Measurements from ENCODE around the gene IL15RA. TPM values are rescaled to one million over a fixed set of nuclear protein-coding genes. Genes with fewer than 3 reads are reported as not detected.
"Not testable (repeated sequence)": the region's sequence is repeated elsewhere in the genome, so short reads cannot be mapped to it uniquely, and the experiment has no call there.

IL15RA gene
- polyA plus RNA-seq, 1 donor = 9.5 TPM

DNA sequence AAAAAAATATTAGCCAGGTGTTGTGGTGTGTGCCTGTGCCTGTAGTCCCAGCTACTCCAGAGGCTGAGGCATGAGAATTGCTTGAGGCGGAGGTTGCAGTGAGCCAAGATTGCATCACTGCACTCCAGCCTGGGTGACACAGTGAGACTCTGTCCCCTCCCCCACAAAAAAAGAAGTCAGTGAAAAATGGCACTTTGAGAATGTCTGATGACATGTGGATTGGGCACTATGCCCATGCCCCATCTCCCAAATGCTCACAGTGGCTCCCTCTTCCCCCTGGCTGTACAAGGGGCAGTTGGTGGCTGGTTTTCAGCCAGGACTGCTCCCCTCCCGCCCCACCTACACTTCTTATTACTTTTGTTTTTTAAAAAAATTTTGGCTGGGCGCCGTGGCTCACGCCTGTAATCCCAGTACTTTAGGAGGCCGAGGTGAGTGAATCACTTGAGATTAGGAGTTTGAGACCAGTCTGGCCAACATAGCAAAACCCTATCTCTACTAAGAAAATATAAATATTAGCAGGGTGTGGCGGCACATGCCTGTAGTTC lies 26.1 kb downstream of the IL15RA start:
- Histone ChIP-seq H3K36me3 (ENCODE audit: control insufficient read depth, insufficient read depth, low read length) (peaks cover 2% of the 10 kb centered on the region), H3K27me3 (ENCODE audit: control insufficient read depth, insufficient read depth, low read length) (peaks cover 2% of the 10 kb centered on the region), H3K4me1 (ENCODE audit: control insufficient read depth, insufficient read depth, low read length) (no peaks in the 10 kb centered on the region), H3K9me3 (ENCODE audit: control insufficient read depth, low read depth, low read length) (peaks cover 2% of the 10 kb centered on the region), H3K27ac (ENCODE audit: low read length) (no peak overlapping the region), H3K4me3 (ENCODE audit: low read length) (no peak overlapping the region)
- DNase-seq = no peak
- no CpG with 5 or more reads among the region's 7 CpGs for WGBS (ENCODE audit: insufficient coverage, low lambda C conversion rate)

DNA sequence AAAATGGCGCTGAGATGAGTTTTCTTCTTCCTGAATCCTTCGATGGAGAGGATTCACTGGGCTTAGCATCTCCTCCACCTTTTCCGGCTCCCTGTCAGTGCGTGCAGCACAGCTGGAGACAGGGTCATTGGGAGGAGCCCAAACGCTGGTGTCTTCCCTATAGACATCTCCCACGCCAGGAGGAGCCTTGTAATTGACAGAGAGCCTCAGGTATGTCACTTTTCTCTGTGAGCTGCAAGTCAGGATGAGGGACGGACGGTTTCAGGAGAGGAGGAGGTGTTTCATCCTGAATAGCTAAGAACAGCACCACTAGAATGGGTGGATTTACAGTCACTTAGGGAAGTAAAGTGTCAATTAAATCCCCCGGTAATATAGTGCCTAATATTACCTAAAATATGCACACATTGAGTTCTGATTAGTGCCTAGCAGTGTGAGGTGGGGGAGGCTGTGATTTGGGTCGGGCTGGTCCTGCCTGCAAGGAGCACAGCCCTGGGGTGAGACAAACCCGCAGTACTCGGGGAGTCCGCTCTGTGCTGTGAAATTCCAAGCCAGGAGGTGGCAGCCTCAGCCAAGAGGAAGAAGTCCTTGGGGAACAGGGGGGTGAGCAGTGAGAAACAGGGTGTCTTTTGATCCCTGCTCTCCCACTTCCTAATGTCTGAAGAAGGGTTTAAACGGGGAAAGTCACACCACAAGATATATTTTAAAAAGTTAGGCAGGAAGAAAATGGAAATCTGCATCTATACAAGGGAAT lies 28.2 kb downstream of the IL15RA start:
- peaks cover 2% of the 10 kb centered on the region for H3K9me3 ChIP-seq (ENCODE audit: control insufficient read depth, low read depth, low read length)
- no peaks in the 10 kb centered on the region for H3K4me1 ChIP-seq (ENCODE audit: control insufficient read depth, insufficient read depth, low read length)
- peak in 1 of 2 donors; percentile 62 for DNase-seq
- H3K36me3 ChIP-seq (ENCODE audit: control insufficient read depth, insufficient read depth, low read length) = no peaks in the 10 kb centered on the region
- H3K4me3 ChIP-seq (ENCODE audit: low read length) = no peak overlapping the region
- WGBS (ENCODE audit: insufficient coverage, low lambda C conversion rate) = no CpG with 5 or more reads among the region's 14 CpGs
- peaks cover 2% of the 10 kb centered on the region for H3K27me3 ChIP-seq (ENCODE audit: control insufficient read depth, insufficient read depth, low read length)
- H3K27ac ChIP-seq (ENCODE audit: low read length) = no peak overlapping the region

DNA sequence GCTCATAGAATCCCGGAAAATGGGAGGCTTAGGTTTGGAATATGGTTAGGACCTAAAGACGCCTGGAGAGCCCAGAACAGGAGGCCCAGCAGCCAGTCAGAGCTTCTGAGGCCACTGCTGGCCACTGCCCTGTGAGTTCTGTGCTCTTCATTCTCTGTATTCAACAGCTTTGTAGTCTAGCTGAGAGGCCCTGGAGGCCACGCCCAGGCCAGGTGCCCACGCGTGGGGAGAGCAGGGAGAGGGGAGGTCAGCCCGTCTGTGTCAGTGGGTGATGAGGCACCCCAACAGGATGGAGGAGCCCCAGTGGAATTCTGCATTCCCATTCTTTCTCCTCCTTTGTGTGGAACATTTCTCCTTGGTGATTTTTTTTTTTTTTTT lies 29.1 kb downstream of the IL15RA start:
- H3K4me1 ChIP-seq (ENCODE audit: control insufficient read depth, insufficient read depth, low read length) = peaks cover 5% of the 10 kb centered on the region
- no peaks in the 10 kb centered on the region for H3K36me3 ChIP-seq (ENCODE audit: control insufficient read depth, insufficient read depth, low read length)
- DNase-seq = no peak
- H3K27ac ChIP-seq (ENCODE audit: low read length) = no peak overlapping the region
- peaks cover 2% of the 10 kb centered on the region for H3K27me3 ChIP-seq (ENCODE audit: control insufficient read depth, insufficient read depth, low read length)
- peaks cover 2% of the 10 kb centered on the region for H3K9me3 ChIP-seq (ENCODE audit: control insufficient read depth, low read depth, low read length)
- H3K4me3 ChIP-seq (ENCODE audit: low read length) = no peak overlapping the region
- no CpG with 5 or more reads among the region's 6 CpGs for WGBS (ENCODE audit: insufficient coverage, low lambda C conversion rate)

DNA sequence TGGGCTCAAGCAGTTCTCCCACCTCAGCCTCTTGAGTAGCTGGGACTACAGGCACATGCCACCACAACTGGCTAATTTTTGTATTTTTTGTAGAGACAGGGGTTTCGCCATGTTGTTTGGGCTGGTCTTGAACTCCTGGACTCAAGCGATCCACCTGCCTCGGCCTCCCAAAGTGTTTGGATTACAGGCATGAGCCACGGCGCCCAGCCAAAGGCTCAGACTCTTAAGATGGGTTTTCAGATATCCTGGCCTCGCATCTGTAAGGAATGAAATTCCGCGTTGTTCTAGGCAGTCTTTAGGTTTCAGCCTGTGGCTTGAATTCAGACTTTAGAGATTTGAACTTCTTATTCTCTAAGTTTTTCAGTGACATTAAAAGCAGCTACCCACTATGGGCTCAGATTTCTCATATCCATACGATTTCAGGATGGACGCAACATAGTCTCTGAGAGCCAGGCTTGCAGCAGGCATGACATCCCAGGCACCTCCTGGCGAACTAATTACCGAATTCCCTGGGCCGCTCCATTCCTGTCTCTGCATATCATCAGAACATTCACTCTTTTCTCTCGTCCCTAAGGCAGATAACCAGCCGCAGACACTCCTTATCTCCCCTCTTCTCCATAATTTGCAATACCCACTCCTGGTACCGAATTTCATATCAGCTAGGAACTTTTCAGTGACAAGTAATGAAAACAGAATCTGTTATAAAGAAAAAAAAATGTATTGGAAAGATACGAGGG lies 29.7 kb downstream of the IL15RA start:
- Histone ChIP-seq H3K9me3 (ENCODE audit: control insufficient read depth, low read depth, low read length) (peaks cover 2% of the 10 kb centered on the region), H3K36me3 (ENCODE audit: control insufficient read depth, insufficient read depth, low read length) (no peaks in the 10 kb centered on the region), H3K27me3 (ENCODE audit: control insufficient read depth, insufficient read depth, low read length) (peaks cover 2% of the 10 kb centered on the region), H3K4me1 (ENCODE audit: control insufficient read depth, insufficient read depth, low read length) (peaks cover 5% of the 10 kb centered on the region), H3K4me3 (ENCODE audit: low read length) (no peak overlapping the region), H3K27ac (ENCODE audit: low read length) (no peak overlapping the region)
- no peak for DNase-seq
- 70% methylated on average over 3 of the region's 17 CpGs for WGBS (ENCODE audit: insufficient coverage, low lambda C conversion rate)

DNA sequence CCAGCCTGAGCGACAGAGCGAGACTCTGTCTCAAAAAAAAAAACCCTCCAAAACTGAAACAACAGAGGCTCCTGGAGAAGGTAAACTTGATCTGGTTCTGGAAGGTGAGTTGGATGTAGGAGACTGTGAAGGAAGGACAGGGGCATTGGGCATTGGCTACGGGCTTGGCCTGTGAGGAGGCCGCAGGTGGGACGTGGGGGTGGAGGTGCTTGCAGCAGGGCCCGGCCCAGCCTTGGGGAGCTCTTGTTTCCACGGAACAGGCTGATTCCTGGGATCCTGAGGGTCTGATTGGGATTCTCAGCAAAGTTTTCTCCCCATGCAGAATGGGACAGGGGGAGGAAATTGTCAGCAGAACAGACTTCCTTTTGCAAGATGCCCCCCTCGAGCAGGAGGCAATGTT lies 30.6 kb downstream of the IL15RA start:
- WGBS (ENCODE audit: insufficient coverage, low lambda C conversion rate) = no CpG with 5 or more reads among the region's 8 CpGs
- Histone ChIP-seq H3K4me1 (ENCODE audit: control insufficient read depth, insufficient read depth, low read length) (peaks cover 5% of the 10 kb centered on the region), H3K36me3 (ENCODE audit: control insufficient read depth, insufficient read depth, low read length) (no peaks in the 10 kb centered on the region), H3K27ac (ENCODE audit: low read length) (no peak overlapping the region), H3K27me3 (ENCODE audit: control insufficient read depth, insufficient read depth, low read length) (peaks cover 2% of the 10 kb centered on the region), H3K9me3 (ENCODE audit: control insufficient read depth, low read depth, low read length) (peaks cover 2% of the 10 kb centered on the region), H3K4me3 (ENCODE audit: low read length) (no peak overlapping the region)
- no peak for DNase-seq

DNA sequence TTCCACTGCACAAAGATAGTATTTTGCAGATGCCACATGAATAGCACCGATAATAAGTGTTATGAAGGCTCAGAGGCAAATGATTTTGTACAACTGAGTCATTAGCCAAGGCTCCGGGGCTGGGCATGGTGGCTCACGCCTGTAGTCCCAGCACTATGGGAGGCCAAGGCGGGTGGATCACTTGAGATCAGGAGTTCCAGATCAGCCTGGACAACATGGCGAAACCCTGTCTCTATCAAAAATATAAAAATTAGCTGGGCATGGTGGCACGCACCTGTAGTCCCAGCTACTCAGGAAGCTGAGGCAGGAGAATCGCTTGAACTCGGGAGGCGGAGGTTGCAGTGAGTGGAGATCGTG lies 30.9 kb downstream of the IL15RA start:
- H3K27me3 ChIP-seq (ENCODE audit: control insufficient read depth, insufficient read depth, low read length); H3K4me1 ChIP-seq (ENCODE audit: control insufficient read depth, insufficient read depth, low read length); H3K36me3 ChIP-seq (ENCODE audit: control insufficient read depth, insufficient read depth, low read length); H3K9me3 ChIP-seq (ENCODE audit: control insufficient read depth, low read depth, low read length); H3K4me3 ChIP-seq (ENCODE audit: low read length); DNase-seq: not testable (repeated sequence)
- WGBS (ENCODE audit: insufficient coverage, low lambda C conversion rate) = no CpG with 5 or more reads among the region's 10 CpGs
- peak overlapping the region; percentile 80 for H3K27ac ChIP-seq (ENCODE audit: low read length)

DNA sequence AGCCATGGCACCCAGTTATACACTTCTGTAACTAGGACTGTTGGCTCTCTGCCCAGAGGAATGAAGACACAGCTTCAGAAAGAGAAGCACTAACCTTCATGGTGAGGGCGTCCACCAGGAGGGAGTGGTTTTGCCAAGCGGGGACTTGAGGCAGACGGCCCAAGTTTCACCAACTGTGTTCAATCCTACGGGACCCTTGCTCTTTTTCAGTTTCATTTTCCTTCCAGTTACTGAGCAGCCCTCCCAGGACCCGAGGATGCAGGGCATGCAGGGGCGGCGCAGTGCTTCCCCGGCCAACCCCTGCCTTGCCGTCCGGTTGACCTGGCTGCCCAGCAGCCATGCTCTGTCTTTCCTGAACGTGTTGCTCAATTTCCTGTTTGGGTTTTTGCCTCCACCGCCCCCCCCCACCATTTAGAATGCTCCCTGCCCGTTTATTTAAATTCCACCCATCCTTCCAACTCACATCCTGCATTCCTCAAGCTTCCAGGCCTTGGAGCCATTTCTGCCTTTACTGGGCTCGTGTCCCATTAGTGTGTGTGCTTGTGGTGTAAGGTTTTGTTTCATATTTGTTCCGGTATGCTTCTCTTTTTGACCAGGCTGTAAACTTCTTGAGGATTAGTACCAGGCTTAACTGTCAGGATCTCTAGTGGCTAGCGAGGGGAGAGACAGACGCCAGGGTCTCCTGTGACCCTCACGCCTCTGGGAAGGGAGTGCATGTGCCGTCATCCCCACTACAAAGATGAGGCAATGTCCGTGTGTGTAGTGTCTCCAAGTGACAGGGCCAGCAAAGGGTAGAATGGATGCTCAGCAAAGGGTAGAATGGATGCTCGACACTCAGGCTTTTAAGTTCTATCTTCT lies 31.6 kb downstream of the IL15RA start:
- Histone ChIP-seq H3K9me3 (ENCODE audit: control insufficient read depth, low read depth, low read length) (peaks cover 2% of the 10 kb centered on the region), H3K27ac (ENCODE audit: low read length) (peak overlapping the region; percentile 80), H3K27me3 (ENCODE audit: control insufficient read depth, insufficient read depth, low read length) (peaks cover 2% of the 10 kb centered on the region), H3K36me3 (ENCODE audit: control insufficient read depth, insufficient read depth, low read length) (no peaks in the 10 kb centered on the region), H3K4me3 (ENCODE audit: low read length) (no peak overlapping the region), H3K4me1 (ENCODE audit: control insufficient read depth, insufficient read depth, low read length) (peaks cover 5% of the 10 kb centered on the region)
- WGBS (ENCODE audit: insufficient coverage, low lambda C conversion rate) = 100% methylated on average over 1 of the region's 21 CpGs
- peak in 1 of 2 donors; percentile 53 for DNase-seq

DNA sequence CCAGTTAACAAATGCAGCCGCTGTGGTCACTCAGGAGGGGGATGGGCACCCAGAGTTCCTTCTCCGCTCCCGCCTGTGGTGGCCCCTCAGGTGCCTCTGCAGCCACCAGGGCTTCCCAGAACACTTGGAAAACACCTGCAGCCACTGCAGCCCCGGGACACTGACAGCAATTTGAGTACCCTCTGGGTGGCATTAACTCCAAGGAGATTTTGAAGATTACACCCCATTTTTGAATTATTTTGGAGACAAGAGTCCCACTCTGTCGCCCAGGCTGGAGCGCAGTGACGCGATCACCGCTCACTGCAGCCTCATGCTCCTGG lies 32.2 kb downstream of the IL15RA start:
- peaks cover 2% of the 10 kb centered on the region for H3K27me3 ChIP-seq (ENCODE audit: control insufficient read depth, insufficient read depth, low read length)
- peak overlapping the region; percentile 80 for H3K27ac ChIP-seq (ENCODE audit: low read length)
- peaks cover 5% of the 10 kb centered on the region for H3K4me1 ChIP-seq (ENCODE audit: control insufficient read depth, insufficient read depth, low read length)
- no peaks in the 10 kb centered on the region for H3K36me3 ChIP-seq (ENCODE audit: control insufficient read depth, insufficient read depth, low read length)
- no peak for DNase-seq
- WGBS (ENCODE audit: insufficient coverage, low lambda C conversion rate) = no CpG with 5 or more reads among the region's 9 CpGs
- no peak overlapping the region for H3K4me3 ChIP-seq (ENCODE audit: low read length)
- peaks cover 2% of the 10 kb centered on the region for H3K9me3 ChIP-seq (ENCODE audit: control insufficient read depth, low read depth, low read length)

DNA sequence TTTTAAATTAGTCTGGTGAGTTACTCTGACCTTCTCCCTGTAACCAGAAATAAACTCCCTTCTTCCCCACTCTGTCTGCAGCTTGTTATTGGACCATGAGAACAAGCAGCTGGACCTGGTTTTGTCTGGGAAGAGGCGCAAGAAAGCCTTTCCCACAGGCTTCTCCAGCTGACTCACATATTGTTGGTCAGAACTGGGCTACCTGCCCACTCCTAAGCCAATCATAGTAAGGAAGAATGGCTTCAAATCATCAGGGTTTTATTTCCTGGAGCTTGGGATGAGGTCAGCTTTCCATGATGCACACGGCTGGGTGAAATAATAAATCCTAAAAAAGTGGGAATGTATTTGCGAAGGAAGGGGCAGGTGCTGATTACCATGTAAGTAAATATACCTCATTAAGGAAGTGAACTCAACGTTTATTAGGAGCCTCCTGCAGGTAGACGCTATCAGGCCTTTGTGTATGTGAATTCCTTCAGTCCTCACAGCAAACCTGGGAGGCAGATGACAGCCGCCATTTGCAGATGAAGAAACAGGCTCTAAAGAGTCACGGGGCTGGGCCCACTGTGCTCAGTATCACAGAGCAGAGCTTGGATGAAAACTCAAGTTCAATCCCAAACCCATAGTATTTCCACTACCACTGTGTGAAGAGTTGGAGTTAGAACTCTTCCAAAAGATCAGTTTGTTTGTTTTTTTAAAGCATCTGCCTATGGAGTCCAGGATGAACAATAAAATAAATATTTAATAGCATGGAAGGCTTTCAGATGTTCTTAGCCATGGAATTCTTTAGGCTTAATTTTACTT lies 32.8 kb downstream of the IL15RA start:
- no CpG with 5 or more reads among the region's 7 CpGs for WGBS (ENCODE audit: insufficient coverage, low lambda C conversion rate)
- DNase-seq = peak; percentile 72 to 76
- Histone ChIP-seq H3K27ac (ENCODE audit: low read length) (peak overlapping the region; percentile 80), H3K36me3 (ENCODE audit: control insufficient read depth, insufficient read depth, low read length) (no peaks in the 10 kb centered on the region), H3K4me3 (ENCODE audit: low read length) (no peak overlapping the region), H3K27me3 (ENCODE audit: control insufficient read depth, insufficient read depth, low read length) (peaks cover 2% of the 10 kb centered on the region), H3K4me1 (ENCODE audit: control insufficient read depth, insufficient read depth, low read length) (peaks cover 5% of the 10 kb centered on the region), H3K9me3 (ENCODE audit: control insufficient read depth, low read depth, low read length) (peaks cover 2% of the 10 kb centered on the region)
